ENCODE results near the gene TMEM164. TPM values are rescaled to one million over a fixed set of nuclear protein-coding genes. Genes with fewer than 3 reads are reported as not detected.

TMEM164 gene
- total RNA-seq, 4 donors from 2014 or later = 7.1 to 20.3 (median 13.3) TPM

- H3K9me3 ChIP-seq = no peaks in the 10 kb centered on the region
- H3K36me3 ChIP-seq = no peaks in the 10 kb centered on the region
- DNase-seq (ENCODE audit: low spot score in 2 of 2) = no peak
- WGBS, 2 donors = 68 to 94% methylated on average over 3 of the region's 3 CpGs
- no peak overlapping the region for H3K4me3 ChIP-seq
- H3K4me1 ChIP-seq = no peaks in the 10 kb centered on the region
- TF ChIP-seq, protein P1, sequence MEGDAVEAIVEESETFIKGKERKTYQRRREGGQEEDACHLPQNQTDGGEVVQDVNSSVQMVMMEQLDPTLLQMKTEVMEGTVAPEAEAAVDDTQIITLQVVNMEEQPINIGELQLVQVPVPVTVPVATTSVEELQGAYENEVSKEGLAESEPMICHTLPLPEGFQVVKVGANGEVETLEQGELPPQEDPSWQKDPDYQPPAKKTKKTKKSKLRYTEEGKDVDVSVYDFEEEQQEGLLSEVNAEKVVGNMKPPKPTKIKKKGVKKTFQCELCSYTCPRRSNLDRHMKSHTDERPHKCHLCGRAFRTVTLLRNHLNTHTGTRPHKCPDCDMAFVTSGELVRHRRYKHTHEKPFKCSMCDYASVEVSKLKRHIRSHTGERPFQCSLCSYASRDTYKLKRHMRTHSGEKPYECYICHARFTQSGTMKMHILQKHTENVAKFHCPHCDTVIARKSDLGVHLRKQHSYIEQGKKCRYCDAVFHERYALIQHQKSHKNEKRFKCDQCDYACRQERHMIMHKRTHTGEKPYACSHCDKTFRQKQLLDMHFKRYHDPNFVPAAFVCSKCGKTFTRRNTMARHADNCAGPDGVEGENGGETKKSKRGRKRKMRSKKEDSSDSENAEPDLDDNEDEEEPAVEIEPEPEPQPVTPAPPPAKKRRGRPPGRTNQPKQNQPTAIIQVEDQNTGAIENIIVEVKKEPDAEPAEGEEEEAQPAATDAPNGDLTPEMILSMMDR (IDR thresholded peaks at IDR 0.05) = no peak
- no peak for TF ChIP-seq POLR2A (IDR thresholded peaks at IDR 0.05)
- peaks cover 0 to 9% of the 10 kb centered on the region in 2 donors for H3K27me3 ChIP-seq
- no peak overlapping the region for H3K27ac ChIP-seq
These were observed 56.5 kb downstream of the TMEM164 start for GRCh38 chrX:110059410-110059809.

DNA sequence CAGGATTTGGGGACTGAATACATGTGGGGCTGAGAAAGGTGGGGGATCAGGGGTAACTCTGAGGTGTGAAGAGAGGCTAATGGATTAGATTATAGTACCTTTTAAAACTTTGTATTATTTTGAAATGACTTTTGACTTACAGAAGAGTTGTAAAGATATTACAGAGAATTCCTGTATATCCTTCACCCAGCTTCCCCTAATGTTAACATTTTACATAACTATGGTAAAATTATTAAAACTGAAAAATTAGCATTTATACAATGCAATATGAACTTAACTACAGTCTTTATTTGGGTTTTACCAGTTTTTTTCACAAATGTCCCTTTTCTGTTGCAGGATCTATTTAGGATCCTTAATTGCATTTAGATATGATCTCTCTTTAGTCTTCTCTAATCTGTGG is 57.4 kb downstream of the TMEM164 start:
- no peaks in the 10 kb centered on the region for H3K4me1 ChIP-seq
- H3K27ac ChIP-seq = no peak overlapping the region
- TF ChIP-seq, protein P1 (IDR thresholded peaks at IDR 0.05) = no peak
- TF ChIP-seq EP300 (IDR thresholded peaks at IDR 0.05) = no peak
- TF ChIP-seq POLR2A (IDR thresholded peaks at IDR 0.05) = no peak
- H3K9me3 ChIP-seq = no peaks in the 10 kb centered on the region
- no peak overlapping the region for H3K4me3 ChIP-seq
- no peaks in the 10 kb centered on the region for H3K36me3 ChIP-seq
- no peak for DNase-seq (ENCODE audit: low spot score in 2 of 2)
- peaks cover 0 to 9% of the 10 kb centered on the region in 2 donors for H3K27me3 ChIP-seq

GRCh38 chrX:110060846-110061537 is 58.1 kb downstream of the TMEM164 start:
- no peaks in the 10 kb centered on the region for H3K9me3 ChIP-seq
- WGBS, 2 donors = 64 to 100% methylated on average over 1 of the region's 1 CpG
- no peaks in the 10 kb centered on the region for H3K36me3 ChIP-seq
- DNase-seq (ENCODE audit: low spot score in 2 of 2) = no peak
- H3K27ac ChIP-seq = no peak overlapping the region
- H3K4me3 ChIP-seq = no peak overlapping the region
- TF ChIP-seq EP300 (IDR thresholded peaks at IDR 0.05) (no peak), POLR2A (IDR thresholded peaks at IDR 0.05) (no peak)
- TF ChIP-seq, protein P1 (IDR thresholded peaks at IDR 0.05) = no peak
- no peaks in the 10 kb centered on the region for H3K4me1 ChIP-seq
- H3K27me3 ChIP-seq = peaks cover 0 to 9% of the 10 kb centered on the region in 2 donors

DNA sequence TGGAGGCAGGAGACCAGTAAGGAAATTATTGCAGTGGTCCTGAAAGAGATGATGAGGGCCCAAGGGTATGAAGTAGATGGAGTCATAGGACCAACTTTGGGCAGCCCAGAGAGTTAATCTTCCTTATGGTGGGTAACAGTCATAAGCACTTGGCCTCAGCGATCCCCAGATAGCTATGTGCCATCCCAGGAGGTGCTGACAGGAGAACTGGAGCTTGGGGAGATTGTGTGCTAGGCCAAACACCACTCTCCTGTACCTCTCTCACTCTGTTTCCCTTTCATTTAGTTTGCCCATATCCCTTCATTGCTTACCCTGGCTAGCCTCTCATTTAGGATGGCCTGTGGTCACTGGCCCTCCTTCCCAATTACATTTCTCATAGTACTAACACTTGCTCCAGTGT is 60.0 kb downstream of the TMEM164 start:
- DNase-seq (ENCODE audit: low spot score in 2 of 2) = no peak
- Histone ChIP-seq H3K4me1 (no peaks in the 10 kb centered on the region), H3K36me3 (no peaks in the 10 kb centered on the region), H3K4me3 (no peak overlapping the region), H3K27me3 (peaks cover 0 to 14% of the 10 kb centered on the region in 2 donors), H3K9me3 (no peaks in the 10 kb centered on the region), H3K27ac (no peak overlapping the region)
- TF ChIP-seq POLR2A (IDR thresholded peaks at IDR 0.05) (no peak), EP300 (IDR thresholded peaks at IDR 0.05) (no peak)
- TF ChIP-seq, protein P1 (IDR thresholded peaks at IDR 0.05) = no peak
- 70 to 100% methylated on average over 1 of the region's 1 CpG for whole genome bisulfite sequencing, 2 donors

DNA sequence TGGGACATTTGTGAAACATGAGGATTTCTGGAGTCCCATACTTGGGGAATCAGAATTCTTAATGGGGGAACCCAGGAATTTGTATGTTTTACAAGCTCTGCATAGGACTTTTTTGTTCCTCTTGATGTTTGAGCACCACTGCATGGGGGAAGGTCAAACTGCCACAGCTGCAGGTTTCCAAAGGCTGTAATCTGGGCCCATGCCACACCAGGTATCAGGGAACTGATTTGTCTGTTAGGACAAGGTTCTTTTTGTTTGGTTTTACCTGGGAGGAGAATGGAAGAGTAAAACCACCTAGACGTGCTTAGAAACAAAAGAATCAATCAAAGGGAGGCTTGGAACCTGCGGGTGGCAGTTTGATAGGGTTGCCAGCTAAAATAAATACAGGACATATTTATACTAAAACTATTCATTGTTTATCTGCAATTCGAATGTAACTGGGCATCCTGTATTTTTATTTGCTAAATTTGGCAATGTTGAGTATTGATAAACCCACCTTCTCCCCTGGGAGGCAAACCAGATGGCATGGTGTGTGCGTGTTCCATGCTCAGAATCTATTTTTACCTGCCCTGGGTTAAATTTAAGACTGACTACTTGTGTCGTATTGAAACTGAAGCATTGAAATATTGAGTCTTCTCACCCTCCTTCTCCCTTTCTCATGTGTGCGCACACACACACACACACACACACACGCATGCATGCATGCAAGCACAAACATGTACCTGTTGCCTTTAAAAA is 63.7 kb downstream of the TMEM164 start:
- no peaks in the 10 kb centered on the region for H3K9me3 ChIP-seq
- H3K4me1 ChIP-seq = no peaks in the 10 kb centered on the region
- 63 to 83% methylated on average over 7 of the region's 7 CpGs for WGBS, 2 donors
- H3K27me3 ChIP-seq = peaks cover 0 to 9% of the 10 kb centered on the region in 2 donors
- no peak overlapping the region for H3K4me3 ChIP-seq
- H3K36me3 ChIP-seq = no peaks in the 10 kb centered on the region
- no peak for DNase-seq (ENCODE audit: low spot score in 2 of 2)
- no peak overlapping the region for H3K27ac ChIP-seq
- TF ChIP-seq EP300 (IDR thresholded peaks at IDR 0.05) = no peak
- TF ChIP-seq POLR2A (IDR thresholded peaks at IDR 0.05) = no peak
- TF ChIP-seq, protein P1 (IDR thresholded peaks at IDR 0.05) = no peak
